WI38 (cell line): Measurements from ENCODE around the gene UBA3.

Source experiments
- H3K4me3 ChIP-seq: 2 replicates; pipeline ENCODE4 v1.5.1; 2011; ENCODE audit warnings: low read depth, mild to moderate bottlenecking, control low read depth, low read length
- CTCF ChIP-seq: IDR thresholded peaks from 2 replicates; pipeline ENCODE4 v1.5.1; 2012; ENCODE audit warnings: low read depth, mild to moderate bottlenecking, control low read depth, low read length

Gene UBA3

GRCh38 chr3:69115731-69116130 is 35.6 kb upstream of the UBA3 start:
- no peak for TF ChIP-seq CTCF
- H3K4me3 ChIP-seq, result no peak overlapping the region

GRCh38 chr3:69113536-69113935 is 33.4 kb upstream of the UBA3 start:
- no peak for TF ChIP-seq CTCF
- H3K4me3 ChIP-seq, result no peak overlapping the region

GRCh38 chr3:69110941-69111546 is 30.9 kb upstream of the UBA3 start:
- no peak for TF ChIP-seq CTCF
- no peak overlapping the region for H3K4me3 ChIP-seq

GRCh38 chr3:69108811-69109210 is 28.6 kb upstream of the UBA3 start:
- no peak for TF ChIP-seq CTCF
- H3K4me3 ChIP-seq, result no peak overlapping the region

- H3K4me3 ChIP-seq, result no peak overlapping the region
- no peak for TF ChIP-seq CTCF
These were observed 27.7 kb upstream of the UBA3 start for GRCh38 chr3:69107841-69108240.

- no peak for TF ChIP-seq CTCF
- H3K4me3 ChIP-seq, result no peak overlapping the region
These were observed 25.2 kb upstream of the UBA3 start for GRCh38 chr3:69105320-69105719.

- no peak for TF ChIP-seq CTCF
These were observed 24.4 kb upstream of the UBA3 start for GRCh38 chr3:69104586-69104985.

More at GRCh38 chr3:69104586-69104985, 24.4 kb upstream of the UBA3 start:
- no peak overlapping the region for H3K4me3 ChIP-seq
